BJ (cell line): ENCODE data around the gene PCSK2. TPM values are rescaled to one million over a fixed set of nuclear protein-coding genes. Genes with fewer than 3 reads are reported as not detected.

Experiments used
- CTCF ChIA-PET: fragments of 350-600 bp; formaldehyde crosslinking; extraction: SDS; loops from one replicate; lab custom pipeline; 2021; ENCODE audit warnings: antibody characterized with exemption, inconsistent platforms; lab: Yijun Ruan, JAX
- POLR2A ChIA-PET: fragments of 300-600 bp; sonication (Branson Sonifier 250); formaldehyde crosslinking; extraction: SDS; loops from one replicate; lab custom pipeline; 2021; ENCODE audit warnings: antibody characterized with exemption; lab: Charles Lee
- DNase-seq: peaks from one replicate; pipeline ENCODE4 v3.0.0-alpha.2; 2011; ENCODE audit warnings: low read depth
- H3K27me3 ChIP-seq: 2 replicates; pipeline ENCODE4 v1.6.0; 2011; ENCODE audit warnings: low read length; ENCODE audit not compliant: control insufficient read depth, insufficient read depth
- H3K36me3 ChIP-seq: 2 replicates; pipeline ENCODE4 v1.5.1; 2011; ENCODE audit warnings: low read length; ENCODE audit not compliant: control insufficient read depth, insufficient read depth
- H3K4me3 ChIP-seq: 2 replicates; pipeline ENCODE4 v1.5.1; 2011; ENCODE audit warnings: low read depth, mild to moderate bottlenecking, control low read depth, low read length
- CTCF ChIP-seq: IDR thresholded peaks from 2 replicates; pipeline ENCODE4 v1.5.1; 2011; ENCODE audit warnings: low read depth, mild to moderate bottlenecking, control low read depth, inconsistent platforms, low read length, moderate library complexity; ENCODE audit not compliant: insufficient read depth
- polyA plus RNA-seq: library from polyadenylated mRNA; depleted of rRNA; stranded (reverse); fragments of >200 nt; gene quantifications from 2 replicates; pipeline ENCODE4 v1.2.3, GENCODE V29; 2011

PCSK2 gene
- polyA plus RNA-seq, 1 experiment, result not detected

GRCh38 chr20:17466641-17467040 is 239.8 kb downstream of the PCSK2 start:
- no peak overlapping the region for H3K4me3 ChIP-seq
- no peak for TF ChIP-seq CTCF
- ChIA-PET CTCF (interaction anchor here (1.0 kb wide), 1 partner anchor 12 kb away, joined by 4 read pairs; no protein-coding TSS in a partner anchor), POLR2A (no interaction called here)
- no peaks in the 10 kb centered on the region for H3K36me3 ChIP-seq
- no peak for DNase-seq
- no peaks in the 10 kb centered on the region; the same call in none of the 2 replicates for H3K27me3 ChIP-seq

- POLR2A ChIA-PET, result no interaction called here
- TF ChIP-seq CTCF, result no peak
- no peaks in the 10 kb centered on the region for H3K36me3 ChIP-seq
- H3K4me3 ChIP-seq, result no peak overlapping the region
- H3K27me3 ChIP-seq, result peaks cover under 1% of the 10 kb centered on the region
- CTCF ChIA-PET, result no interaction called here
- DNase-seq, result no peak
These were observed 240.3 kb downstream of the PCSK2 start for GRCh38 chr20:17467120-17467655.

- POLR2A ChIA-PET, result no interaction called here
- Histone ChIP-seq H3K27me3 (peaks cover 2% of the 10 kb centered on the region), H3K4me3 (no peak overlapping the region), H3K36me3 (no peaks in the 10 kb centered on the region)
- CTCF ChIA-PET, result interaction anchor here (1.4 kb wide), 1 partner anchor 666 kb away, joined by 4 read pairs; no protein-coding TSS in a partner anchor
- no peak for DNase-seq
- TF ChIP-seq CTCF, result no peak
These were observed 241.4 kb downstream of the PCSK2 start for GRCh38 chr20:17468073-17468840.

GRCh38 chr20:17469246-17470030 is 242.6 kb downstream of the PCSK2 start:
- Histone ChIP-seq H3K27me3 (peaks cover 7% of the 10 kb centered on the region), H3K4me3 (no peak overlapping the region), H3K36me3 (no peaks in the 10 kb centered on the region)
- DNase-seq, result no peak
- no peak for TF ChIP-seq CTCF
- POLR2A ChIA-PET, result no interaction called here
- CTCF ChIA-PET, result interaction anchor here (1.4 kb wide), 1 partner anchor 668 kb away, joined by 4 read pairs; no protein-coding TSS in a partner anchor

- CTCF ChIA-PET, result no interaction called here
These were observed 243.7 kb downstream of the PCSK2 start for GRCh38 chr20:17470521-17470920.

More at GRCh38 chr20:17470521-17470920, 243.7 kb downstream of the PCSK2 start:
- H3K27me3 ChIP-seq, result peaks cover 7% of the 10 kb centered on the region
- H3K36me3 ChIP-seq, result no peaks in the 10 kb centered on the region
- no peak overlapping the region for H3K4me3 ChIP-seq
- DNase-seq, result no peak
- POLR2A ChIA-PET, result no interaction called here
- TF ChIP-seq CTCF, result no peak
